Loucy (cell line): ENCODE measurements around the gene NPW.

Source experiments
- CTCF ChIP-seq: fragments of 200-600 bp; sonication (generic); conservative IDR thresholded peaks from 2 replicates; pipeline ENCODE4 v1.5.1; 2014; ENCODE audit warnings: mild to moderate bottlenecking, antibody characterized with exemption, low read length
- EZH2phosphoT487 ChIP-seq: fragments of 200-600 bp; IDR thresholded peaks from 2 replicates; pipeline ENCODE4 v1.6.1; 2018; ENCODE audit warnings: antibody characterized with exemption, mild to moderate bottlenecking, moderate library complexity, borderline replicate concordance

DNA sequence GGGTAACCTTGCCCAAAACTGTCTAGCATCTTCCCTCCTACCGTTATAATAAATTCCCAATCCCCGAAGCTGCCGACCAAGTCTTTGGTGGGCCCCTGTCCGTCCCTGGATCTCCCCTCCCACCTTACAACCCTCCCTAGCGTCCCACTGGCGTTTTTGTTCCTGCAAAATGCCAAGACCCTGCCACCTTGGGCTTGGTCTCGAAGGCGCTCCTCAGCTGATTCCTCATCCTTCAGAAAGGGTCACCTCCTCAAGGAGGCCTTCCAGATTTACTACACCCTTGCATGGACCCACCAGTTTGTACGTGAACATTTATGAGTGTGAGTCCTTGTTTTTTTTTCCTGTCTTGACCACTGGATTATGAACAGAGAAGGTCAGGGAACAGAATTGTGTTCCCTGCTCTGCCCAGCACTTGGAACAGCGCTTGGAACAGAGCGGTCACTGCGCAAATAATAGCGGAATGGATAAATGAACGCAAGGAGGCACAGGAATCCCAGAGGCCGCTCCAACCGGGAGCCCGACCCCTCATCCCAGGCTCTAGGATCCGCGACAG lies 36.5 kb upstream of the NPW start:
- TF ChIP-seq CTCF: no peak
- TF ChIP-seq EZH2phosphoT487: no peak
